ENCODE measurements around the gene TMEM169.
"Not testable (repeated sequence)": the region's sequence is repeated elsewhere in the genome, so short reads cannot be mapped to it uniquely, and the experiment has no call there.

Gene TMEM169

DNA sequence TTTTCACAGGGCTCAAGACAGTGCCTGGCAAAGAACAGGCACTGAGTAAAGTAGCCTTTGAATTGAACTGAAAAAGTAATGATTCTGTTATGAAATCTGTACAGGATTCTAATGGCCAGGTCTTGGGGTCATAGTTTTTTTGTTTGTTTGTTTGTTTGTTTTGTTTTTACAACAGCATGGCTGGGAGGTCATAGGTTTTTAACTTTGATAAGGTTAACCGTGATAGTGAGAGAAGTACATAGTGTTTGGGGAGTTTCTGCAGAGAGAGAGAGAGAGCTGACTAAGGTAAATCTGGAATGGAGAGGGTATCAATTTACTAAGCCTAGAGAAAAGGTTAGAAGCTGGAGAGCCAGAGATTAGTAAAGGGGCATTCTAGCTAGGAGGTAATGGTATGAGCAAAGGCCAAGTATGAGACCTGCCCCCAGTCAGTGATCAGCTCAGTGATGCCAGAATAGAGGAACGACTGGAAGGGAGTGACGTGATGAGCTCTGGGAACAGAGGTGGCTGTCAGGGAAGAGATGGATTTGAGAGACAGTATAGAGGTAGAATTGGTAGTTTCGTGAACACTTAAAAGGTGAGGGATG is 53.3 kb downstream of the TMEM169 start:
- DNase-seq: no peak

DNA sequence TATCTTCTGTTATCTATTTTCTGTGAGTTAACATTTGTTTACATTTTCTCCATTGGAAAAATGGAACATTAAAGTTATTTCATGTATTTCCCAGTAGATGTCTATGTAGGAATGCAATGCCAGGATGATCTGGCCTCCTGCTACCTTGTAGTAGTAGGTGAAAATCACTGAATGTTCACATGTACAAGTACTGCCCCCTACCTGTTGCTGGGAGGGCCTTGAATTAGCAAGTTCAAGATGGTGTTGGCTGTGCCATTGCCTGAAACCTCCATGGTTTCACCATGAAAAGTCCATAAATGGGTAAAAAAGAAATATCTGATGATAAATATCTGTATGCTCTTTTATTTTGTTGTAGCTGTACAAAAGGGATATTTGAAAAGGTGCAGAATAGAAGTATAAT is 58.2 kb downstream of the TMEM169 start:
- no peak for DNase-seq

DNA sequence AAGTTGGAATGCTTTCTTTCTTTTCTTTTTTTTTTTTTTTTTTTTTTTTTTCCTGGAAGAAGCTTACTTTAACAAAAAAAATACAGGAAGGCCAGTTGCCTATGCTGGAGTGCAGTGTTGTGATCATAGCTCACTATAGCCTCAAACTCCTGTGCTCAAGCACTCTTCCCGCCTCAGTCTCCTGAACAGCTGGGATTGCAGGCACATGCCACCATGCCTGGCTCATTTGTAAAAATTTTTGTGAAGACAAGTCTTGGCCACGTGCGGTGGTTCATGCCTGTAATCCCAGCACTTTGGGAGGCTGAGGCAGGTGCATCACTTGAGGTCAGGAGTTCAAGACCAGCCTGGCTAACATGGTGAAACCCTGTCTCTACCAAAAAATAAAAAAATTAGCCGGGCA is 59.8 kb downstream of the TMEM169 start:
- DNase-seq: not testable (repeated sequence)

DNA sequence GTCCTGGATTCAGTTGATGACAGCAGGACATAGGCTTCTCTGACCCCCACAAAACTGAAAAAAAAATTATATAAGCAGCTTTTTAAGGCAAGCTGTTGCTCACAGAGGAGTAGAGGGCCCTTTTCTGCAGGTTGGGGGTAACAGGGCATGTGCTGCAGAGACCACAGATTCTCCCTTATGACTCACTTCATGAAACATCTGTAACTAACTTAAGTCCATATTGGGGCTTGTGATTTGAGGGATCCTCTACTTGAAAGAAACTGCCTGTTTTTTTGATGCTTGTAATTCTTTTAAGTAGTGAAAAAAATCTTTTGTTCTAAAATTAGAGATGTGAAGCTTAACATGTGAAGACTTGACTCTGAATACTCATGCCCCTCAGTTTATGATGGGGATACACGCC is 60.8 kb downstream of the TMEM169 start:
- DNase-seq: no peak

DNA sequence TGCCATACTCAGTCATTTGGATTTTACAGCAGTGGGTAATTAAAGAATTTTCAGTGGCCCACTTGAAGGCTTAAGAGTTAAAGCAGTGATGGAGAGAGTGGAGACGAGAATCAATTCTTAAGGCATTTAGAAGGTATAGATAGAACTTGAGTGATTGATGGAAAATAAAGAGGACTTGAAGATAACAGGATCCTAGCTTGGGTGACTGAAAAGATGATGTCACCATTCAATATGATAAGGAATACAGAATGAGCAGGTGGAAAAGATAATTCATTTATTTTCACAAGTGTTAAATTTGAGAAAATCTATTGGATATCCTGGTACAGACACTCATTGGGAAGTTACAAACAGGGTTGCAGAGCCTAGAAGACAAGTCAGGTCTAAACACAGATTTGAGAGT is 62.7 kb downstream of the TMEM169 start:
- no peak for DNase-seq

DNA sequence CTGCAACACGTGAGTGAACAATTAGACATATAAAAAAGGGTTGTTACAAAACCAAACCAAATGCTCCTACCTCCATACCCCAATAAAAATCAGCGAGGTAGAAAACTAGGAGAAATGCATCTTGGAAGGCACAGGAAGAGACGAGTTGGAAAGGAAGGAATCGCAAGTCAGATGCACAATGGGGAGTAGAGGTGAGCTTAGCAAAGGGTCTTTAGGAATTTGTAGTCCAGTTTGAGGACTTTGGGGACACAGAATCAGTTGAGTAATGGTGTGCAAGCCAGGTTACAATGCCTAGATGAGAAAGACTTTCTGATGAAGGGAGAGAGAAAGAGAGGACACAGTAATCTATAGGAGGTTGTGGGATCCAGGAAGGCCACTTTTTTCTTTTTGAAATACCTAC is 63.1 kb downstream of the TMEM169 start:
- no peak for DNase-seq

DNA sequence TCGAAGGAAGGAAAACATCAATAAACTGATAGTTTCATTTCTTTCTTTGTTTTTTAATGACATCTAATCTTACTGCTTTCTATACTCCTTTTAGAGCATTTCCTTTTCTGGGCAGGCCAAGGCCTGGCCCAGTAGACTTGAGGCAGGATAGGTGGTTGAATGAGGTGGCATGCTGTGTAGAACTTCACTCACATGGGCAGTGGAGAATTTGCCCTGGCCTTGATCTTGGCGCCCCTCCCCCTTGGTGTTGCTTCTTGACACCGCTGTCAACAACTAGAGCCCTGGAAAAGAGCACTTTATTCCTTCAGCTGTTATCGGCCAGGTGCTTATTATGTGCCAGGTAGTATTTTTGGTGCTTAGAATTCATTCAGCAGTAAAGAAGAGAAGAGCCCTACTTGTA is 64.9 kb downstream of the TMEM169 start:
- no peak for DNase-seq

DNA sequence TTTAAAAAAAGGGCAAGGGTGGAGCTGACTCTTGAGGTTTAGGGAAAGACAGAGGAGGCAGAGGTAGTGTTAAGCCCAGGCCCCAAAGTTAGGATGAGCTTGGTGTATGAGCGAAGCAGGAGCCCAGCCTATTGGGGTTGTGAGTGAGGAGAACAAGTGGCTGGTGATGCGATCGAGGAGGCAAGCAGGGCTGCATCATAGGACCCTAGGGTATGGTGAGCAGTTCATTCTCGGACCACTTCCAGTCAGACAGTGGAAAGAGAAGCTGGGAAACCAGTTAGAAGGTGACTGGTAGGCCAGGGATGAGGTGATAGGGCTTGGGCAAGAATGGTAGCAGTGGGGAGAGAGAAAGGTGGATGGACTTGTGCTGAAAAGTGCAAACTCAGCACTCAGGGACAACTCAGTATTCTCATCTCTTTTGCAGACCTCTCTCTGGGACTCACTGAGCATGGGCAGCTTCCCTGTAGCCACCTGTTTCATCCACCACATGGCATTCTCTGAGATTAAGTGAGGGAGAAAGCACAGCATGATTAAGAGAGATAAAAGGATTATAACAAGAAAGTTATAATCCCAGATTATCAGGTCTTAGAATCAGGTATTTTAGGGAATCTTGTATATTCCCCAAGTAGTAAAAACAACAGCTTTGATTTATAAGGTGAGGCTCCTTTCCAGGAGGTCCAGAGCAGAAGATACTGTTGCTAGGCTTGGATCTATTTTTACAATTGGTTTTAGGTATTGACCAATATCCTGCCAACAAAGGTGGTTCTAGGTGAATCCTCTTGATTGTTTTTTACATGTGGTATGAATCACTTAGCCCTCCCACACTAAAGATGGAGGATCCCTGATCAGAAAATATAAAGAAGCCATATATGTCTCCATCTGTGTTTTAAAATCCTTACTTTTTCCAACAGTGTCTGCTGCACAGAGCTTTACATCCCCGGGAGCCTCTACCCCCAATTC is 65.7 kb downstream of the TMEM169 start:
- DNase-seq: no peak

DNA sequence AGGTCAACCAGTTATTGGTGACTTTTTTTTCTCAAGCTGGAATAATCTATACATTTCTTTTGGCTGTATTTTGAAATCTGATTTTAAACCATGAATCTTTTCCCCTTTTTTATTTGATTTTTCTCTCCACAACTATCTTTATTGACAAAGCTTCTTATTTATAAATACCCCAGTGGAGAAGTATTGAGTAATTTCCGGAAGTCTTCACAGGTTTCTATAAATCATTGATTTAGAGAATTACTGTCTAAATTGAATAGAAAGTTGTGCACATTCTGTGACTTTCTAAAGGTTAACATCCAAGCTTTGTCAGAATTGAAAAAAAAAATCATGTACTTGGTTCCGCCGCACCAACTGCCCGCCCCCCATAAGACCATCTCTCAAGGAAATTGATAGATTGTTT is 67.3 kb downstream of the TMEM169 start:
- DNase-seq: no peak

DNA sequence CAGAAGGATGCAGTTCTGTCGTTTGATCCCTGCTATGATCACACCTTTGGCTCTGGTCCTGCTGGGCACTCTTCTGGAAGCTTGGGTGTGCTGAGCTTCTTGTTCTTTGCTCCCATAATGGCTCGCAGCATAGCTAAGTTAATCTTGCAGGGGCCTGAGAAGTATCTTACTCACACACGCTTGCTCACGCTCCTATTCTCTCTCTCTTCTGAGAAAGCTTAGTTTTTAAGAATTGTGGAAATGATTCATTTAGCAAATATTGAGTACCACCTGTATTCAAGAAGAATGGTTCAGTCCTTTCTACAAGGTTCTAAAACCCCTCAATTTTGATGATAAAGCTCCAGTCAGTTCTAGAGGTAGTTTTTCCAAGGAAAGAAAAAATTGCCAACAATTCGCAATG is 68.0 kb downstream of the TMEM169 start:
- no peak for DNase-seq

DNA sequence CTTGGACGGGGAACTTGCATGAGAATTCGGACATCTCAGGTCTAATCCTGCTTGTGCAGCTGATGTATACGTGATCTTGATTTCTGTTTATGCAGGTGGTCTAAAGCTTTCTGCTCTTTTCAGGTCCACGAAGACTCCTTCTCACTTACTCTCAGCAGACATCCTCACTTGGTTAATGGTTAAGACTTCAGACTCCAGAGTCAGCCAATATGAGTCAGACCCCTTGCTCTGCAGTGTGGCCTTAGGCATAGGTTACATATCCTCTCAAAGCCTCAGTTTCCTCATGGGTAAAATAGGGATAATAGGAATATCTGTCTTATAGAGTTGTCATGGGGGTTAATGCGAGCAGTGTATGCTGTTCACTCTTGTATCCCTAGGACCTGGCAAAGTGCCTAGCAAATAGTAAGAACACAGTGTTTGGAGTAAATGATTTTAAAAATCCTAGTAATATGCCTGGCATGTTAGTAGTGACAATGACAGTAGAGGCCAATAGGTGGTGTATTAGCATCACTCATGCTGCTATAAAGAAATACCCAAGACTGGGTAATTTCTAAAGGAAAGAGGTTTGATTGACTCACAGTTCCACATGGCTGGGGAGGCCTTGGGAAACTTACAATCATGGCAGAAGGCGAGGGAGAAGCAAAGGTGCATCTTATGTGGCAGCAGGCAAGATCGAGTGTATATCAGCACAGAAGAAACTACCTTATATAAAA is 69.8 kb downstream of the TMEM169 start:
- no peak for DNase-seq
